ENCODE results near the gene PTPN4. TPM values are rescaled to one million over a fixed set of nuclear protein-coding genes. Genes with fewer than 3 reads are reported as not detected.

PTPN4 gene
- total and polyA plus RNA-seq, 2 of the 8 experiments (the other 6 are each of a cell fraction or from before 2014, with no cell fraction given) = 28.5 to 105 TPM

DNA sequence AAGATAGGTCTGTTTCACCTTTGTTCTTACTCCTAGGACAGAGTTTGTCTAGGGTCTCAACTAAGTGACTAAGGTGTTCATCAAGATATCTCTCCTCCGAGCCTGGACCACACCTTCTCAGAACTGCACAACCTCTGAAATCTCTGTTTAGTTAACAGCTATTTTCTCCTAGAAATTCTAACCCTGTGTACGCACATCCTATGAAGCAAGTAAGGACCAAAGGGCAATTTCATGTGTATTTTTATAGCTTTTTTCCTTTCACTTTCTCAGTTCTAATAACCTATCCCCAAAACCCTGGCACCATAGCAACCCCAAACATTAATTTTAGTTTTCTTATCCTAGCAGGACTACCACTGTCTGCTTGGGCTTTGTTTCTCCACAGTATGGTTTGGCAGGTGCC is 59.1 kb downstream of the PTPN4 start:
- no peak for FAIRE-seq
- CTCF ChIA-PET (ENCODE audit: partially characterized antibody) = interaction anchor here (0.9 to 1.8 kb wide), 10 partner anchors 7 to 177 kb away, joined by 3 to 7 read pairs (median 4); no protein-coding TSS in a partner anchor
- Histone ChIP-seq H3K27me3 (replicated peaks in 1 of 4; ENCODE audit: control insufficient read depth in 3 of 4, extremely low read depth in 1 of 4, insufficient read depth in 3 of 4, low read length in 3 of 4) (no peaks in the 10 kb centered on the region), H2AK5ac (ENCODE audit: low read depth, low read length) (no peak overlapping the region), H3K79me2 (ENCODE audit: control insufficient read depth in 1 of 2, insufficient read depth in 2 of 2, low read length in 2 of 2) (peaks cover 0 to 96% of the 10 kb centered on the region in 2 experiments; a peak in 3 of 4 replicates), H2BK15ac (ENCODE audit: low read length) (no peak overlapping the region), H3K9ac (replicated peaks in 1 of 4; ENCODE audit: extremely low read depth in 1 of 4, low read depth in 3 of 4, low read length in 3 of 4) (no peak overlapping the region), H3K27ac (ENCODE audit: low read depth, low read length) (no peak overlapping the region), H3K56ac (replicated peaks; ENCODE audit: insufficient read length, low read depth, low read length) (no peak overlapping the region), H3K4me1 (replicated peaks in 1 of 4; ENCODE audit: control insufficient read depth in 3 of 4, insufficient read depth in 4 of 4, low read length in 3 of 4) (no peaks in the 10 kb centered on the region), H4K8ac (ENCODE audit: extremely low read depth, insufficient read depth, low read length) (no peak overlapping the region), H3K4me3 (ENCODE audit: extremely low read depth in 1 of 4, insufficient read depth in 2 of 4, low read depth in 3 of 4, low read length in 4 of 4) (no peak overlapping the region), H2AFZ (ENCODE audit: low read length) (no peak overlapping the region), H3K79me1 (ENCODE audit: low read depth, low read length) (0 out of 2 replicates have a peak, but pooled peaks cover 2% of the 10 kb centered on the region), H3K9me3 (ENCODE audit: insufficient read depth in 2 of 2, low read depth in 1 of 2, low read length in 1 of 2) (no peaks in the 10 kb centered on the region), H2BK20ac (ENCODE audit: low read length) (no peak overlapping the region), H3K23ac (ENCODE audit: insufficient read length) (no peak overlapping the region), H3K14ac (ENCODE audit: insufficient read length) (no peak overlapping the region), H4K5ac (ENCODE audit: insufficient read length, low read depth, low read length) (no peak overlapping the region), H2BK120ac (replicated peaks; ENCODE audit: low read depth, low read length) (no peak overlapping the region), H3K23me2 (ENCODE audit: low read depth, low read length) (no peaks in the 10 kb centered on the region), H3K36me3 (ENCODE audit: control insufficient read depth in 2 of 4, insufficient read depth in 4 of 4, low read length in 3 of 4) (peaks cover 0 to 24% (median 6%) of the 10 kb centered on the region in 4 experiments; a peak in 2 of 8 replicates), H4K91ac (replicated peaks; ENCODE audit: insufficient read length, low read length) (no peak overlapping the region), H3K18ac (ENCODE audit: extremely low read depth, low read length) (no peak overlapping the region), H2BK5ac (ENCODE audit: low read depth, low read length) (no peak overlapping the region), H3K4ac (replicated peaks; ENCODE audit: insufficient read length, low read depth, low read length) (no peak overlapping the region), H4K20me1 (replicated peaks in 1 of 2; ENCODE audit: control insufficient read depth in 1 of 2, insufficient read depth in 2 of 2, low read length in 2 of 2) (peaks cover 0 to 8% of the 10 kb centered on the region in 2 experiments), H3K4me2 (ENCODE audit: insufficient read depth in 1 of 2, low read depth in 2 of 2, low read length in 2 of 2) (no peak overlapping the region), H2BK12ac (ENCODE audit: low read depth, low read length) (no peak overlapping the region)
- POLR2A ChIA-PET (ENCODE audit: partially characterized antibody) = interaction anchor here (0.7 to 0.9 kb wide), 2 partner anchors 59 to 97 kb away, joined by 3 read pairs; partner anchors contain the start of gene PTPN4
- TF ChIP-seq SP2 (IDR thresholded peaks at IDR 0.05; ENCODE audit: low read length) (no peak), JUN (IDR thresholded peaks at IDR 0.05; ENCODE audit: low read depth, low read length) (no peak), SP1 (IDR thresholded peaks at IDR 0.05; ENCODE audit: low read depth, low read length) (no peak), POU5F1 (IDR thresholded peaks at IDR 0.05; ENCODE audit: low read depth, low read length) (no peak), HDAC2 (IDR thresholded peaks at IDR 0.05; ENCODE audit: borderline replicate concordance in 1 of 2, low read depth in 2 of 2, low read length in 2 of 2) (no peak), CHD2 (IDR thresholded peaks at IDR 0.05; ENCODE audit: low read length) (no peak), GABPA (IDR thresholded peaks at IDR 0.05; ENCODE audit: borderline replicate concordance, insufficient read depth, low read length) (no peak), RXRA (IDR thresholded peaks at IDR 0.05; ENCODE audit: insufficient read depth, low read depth, low read length) (no peak), EP300 (IDR thresholded peaks at IDR 0.05; ENCODE audit: borderline replicate concordance in 1 of 2, low read depth in 2 of 2, low read length in 2 of 2) (no peak)
- WGBS, 2 experiments (ENCODE audit: extremely low coverage in 1 of 2, insufficient coverage in 1 of 2, insufficient read length in 1 of 2, insufficient replicate concordance in 2 of 2, low coverage in 1 of 2, low lambda C conversion rate in 2 of 2, missing lambda C conversion rate in 1 of 2) = 89% methylated on average over 2 of the region's 2 CpGs; no CpG with 5 or more reads in 1 of the 2 experiments
- DNase-seq (ENCODE audit: low read depth in 1 of 2, low spot score in 2 of 2) = no peak

Data from H1 (cell line).